HepG2 (cell line): Measurements from ENCODE around the gene ADM5. TPM values are rescaled to one million over a fixed set of nuclear protein-coding genes. Genes with fewer than 3 reads are reported as not detected.

Source experiments
- ADNP ChIP-seq: sonication (generic); formaldehyde crosslinking; IDR thresholded peaks from 2 replicates; pipeline ENCODE4 v1.4.0; 2020; ENCODE audit warnings: missing genetic modification reagents
- ARNT ChIP-seq: fragments of 450-650 bp; IDR thresholded peaks from 2 replicates; pipeline ENCODE4 v1.6.1; 2017
- FOXC1 ChIP-seq: sonication (generic); formaldehyde crosslinking; IDR thresholded peaks from 2 replicates; pipeline ENCODE4 v1.8.0; 2022; ENCODE audit warnings: mild to moderate bottlenecking, missing genetic modification reagents, borderline replicate concordance
- GZF1 ChIP-seq: sonication (generic); formaldehyde crosslinking; IDR thresholded peaks from 2 replicates; pipeline ENCODE4 v1.5.1; 2020; ENCODE audit warnings: mild to moderate bottlenecking, missing genetic modification reagents
- KDM3A ChIP-seq: IDR thresholded peaks from 2 replicates; pipeline ENCODE4 v1.6.1; 2018; ENCODE audit warnings: low read depth, missing compliant biosample characterization
- KDM5B ChIP-seq: sonication (generic); formaldehyde crosslinking; IDR thresholded peaks from 2 replicates; pipeline ENCODE4 v1.4.0; 2020; ENCODE audit warnings: missing genetic modification reagents, mild to moderate bottlenecking, borderline replicate concordance
- MAFK ChIP-seq, 2 experiments: IDR thresholded peaks in 1 of 2; conservative IDR thresholded peaks in 1 of 2; 2 replicates each; pipeline ENCODE4 v1.6.1; 2011; ENCODE audit warnings: improper control_type of control experiment in 2 of 2, low read length in 2 of 2
- MXI1 ChIP-seq: IDR thresholded peaks from 3 replicates; pipeline ENCODE4 v1.6.1; 2012; ENCODE audit warnings: low read depth, low read length, inconsistent platforms, borderline replicate concordance
- PHF20 ChIP-seq: sonication (generic); formaldehyde crosslinking; IDR thresholded peaks from 2 replicates; pipeline ENCODE4 v1.5.0; 2020; ENCODE audit warnings: mild to moderate bottlenecking, missing genetic modification reagents
- SNAPC2 ChIP-seq: sonication (generic); formaldehyde crosslinking; IDR thresholded peaks from 2 replicates; pipeline ENCODE4 v1.8.1; 2022; ENCODE audit warnings: mild to moderate bottlenecking, missing genetic modification reagents
- ZNF10 ChIP-seq: sonication (generic); formaldehyde crosslinking; IDR thresholded peaks from 2 replicates; pipeline ENCODE4 v1.4.0; 2020; ENCODE audit warnings: mild to moderate bottlenecking, low read depth, missing genetic modification reagents, borderline replicate concordance
- ZNF234 ChIP-seq: sonication (generic); formaldehyde crosslinking; conservative IDR thresholded peaks from 2 replicates; pipeline ENCODE4 v1.5.1; 2020; ENCODE audit warnings: mild to moderate bottlenecking, missing genetic modification reagents
- ZNF251 ChIP-seq: sonication (generic); formaldehyde crosslinking; IDR thresholded peaks from 2 replicates; pipeline ENCODE4 v1.9.0; 2021; ENCODE audit warnings: mild to moderate bottlenecking, missing genetic modification reagents
- ZNF253 ChIP-seq: sonication (generic); formaldehyde crosslinking; IDR thresholded peaks from 2 replicates; pipeline ENCODE4 v1.8.0; 2022; ENCODE audit warnings: mild to moderate bottlenecking, missing genetic modification reagents, borderline replicate concordance
- ZNF326 ChIP-seq: sonication (generic); formaldehyde crosslinking; IDR thresholded peaks from 2 replicates; pipeline ENCODE4 v1.4.0; 2020; ENCODE audit warnings: missing genetic modification reagents, borderline replicate concordance
- ZNF577 ChIP-seq: sonication (generic); formaldehyde crosslinking; IDR thresholded peaks from 2 replicates; pipeline ENCODE4 v1.4.0; 2020; ENCODE audit warnings: mild to moderate bottlenecking, low read depth, missing genetic modification reagents, borderline replicate concordance
- ZNF644 ChIP-seq: IDR thresholded peaks from 2 replicates; pipeline ENCODE4 v1.6.1; 2016; ENCODE audit warnings: low read depth
- ZSCAN12 ChIP-seq: sonication (generic); formaldehyde crosslinking; IDR thresholded peaks from 2 replicates; pipeline ENCODE4 v1.9.0; 2021; ENCODE audit warnings: mild to moderate bottlenecking, missing genetic modification reagents
- polyA plus RNA-seq, 8 experiments: library from polyadenylated mRNA; depleted of rRNA in 3 of 8; stranded (reverse) in 7 of 8; unstranded in 1 of 8; fragments of >200 nt; fragmentation: Illumina TruSeq in 4 of 8; extraction: Trizol in 4 of 8; gene quantifications; 2 replicates each; pipeline versions ENCODE4 v1.2.1 to v1.2.3, GENCODE V29; 2011 to 2016; ENCODE audit warnings: low read depth in 4 of 8, missing spikeins in 1 of 8, mixed read lengths in 1 of 8; ENCODE audit not compliant: insufficient read depth in 1 of 8
- total RNA-seq, 5 experiments: library from RNA; depleted of rRNA; stranded (reverse); fragments of >200 nt; fragmentation: Illumina TruSeq; extraction: Trizol; gene quantifications; 2 replicates each; pipeline ENCODE4 v1.2.3, GENCODE V29; 2016; ENCODE audit warnings: low read depth in 1 of 5
- TF ChIP-seq, protein P1 (sequence below): sonication (generic); formaldehyde crosslinking; IDR thresholded peaks from 2 replicates; pipeline ENCODE4 v1.5.1; 2020; ENCODE audit warnings: mild to moderate bottlenecking, missing genetic modification reagents, moderate library complexity
- TF ChIP-seq, protein P2 (sequence below): sonication (generic); formaldehyde crosslinking; IDR thresholded peaks from 2 replicates; pipeline ENCODE4 v1.4.0; 2020; ENCODE audit warnings: missing genetic modification reagents
- TF ChIP-seq, protein P3 (sequence below): sonication (generic); formaldehyde crosslinking; IDR thresholded peaks from 2 replicates; pipeline ENCODE4 v1.4.0; 2020; ENCODE audit warnings: mild to moderate bottlenecking, missing genetic modification reagents
- TF ChIP-seq, protein P4 (sequence below): IDR thresholded peaks from 2 replicates; pipeline ENCODE4 v1.6.1; 2016
- TF ChIP-seq, protein P5 (sequence below): sonication (generic); formaldehyde crosslinking; IDR thresholded peaks from 2 replicates; pipeline ENCODE4 v1.5.0; 2020; ENCODE audit warnings: missing genetic modification reagents, mild to moderate bottlenecking, borderline replicate concordance

Gene ADM5
- total and polyA plus RNA-seq, 2 of the 13 experiments (the other 11 are each of a cell fraction or from before 2014, with no cell fraction given), result 2.7 to 4.1 TPM

DNA sequence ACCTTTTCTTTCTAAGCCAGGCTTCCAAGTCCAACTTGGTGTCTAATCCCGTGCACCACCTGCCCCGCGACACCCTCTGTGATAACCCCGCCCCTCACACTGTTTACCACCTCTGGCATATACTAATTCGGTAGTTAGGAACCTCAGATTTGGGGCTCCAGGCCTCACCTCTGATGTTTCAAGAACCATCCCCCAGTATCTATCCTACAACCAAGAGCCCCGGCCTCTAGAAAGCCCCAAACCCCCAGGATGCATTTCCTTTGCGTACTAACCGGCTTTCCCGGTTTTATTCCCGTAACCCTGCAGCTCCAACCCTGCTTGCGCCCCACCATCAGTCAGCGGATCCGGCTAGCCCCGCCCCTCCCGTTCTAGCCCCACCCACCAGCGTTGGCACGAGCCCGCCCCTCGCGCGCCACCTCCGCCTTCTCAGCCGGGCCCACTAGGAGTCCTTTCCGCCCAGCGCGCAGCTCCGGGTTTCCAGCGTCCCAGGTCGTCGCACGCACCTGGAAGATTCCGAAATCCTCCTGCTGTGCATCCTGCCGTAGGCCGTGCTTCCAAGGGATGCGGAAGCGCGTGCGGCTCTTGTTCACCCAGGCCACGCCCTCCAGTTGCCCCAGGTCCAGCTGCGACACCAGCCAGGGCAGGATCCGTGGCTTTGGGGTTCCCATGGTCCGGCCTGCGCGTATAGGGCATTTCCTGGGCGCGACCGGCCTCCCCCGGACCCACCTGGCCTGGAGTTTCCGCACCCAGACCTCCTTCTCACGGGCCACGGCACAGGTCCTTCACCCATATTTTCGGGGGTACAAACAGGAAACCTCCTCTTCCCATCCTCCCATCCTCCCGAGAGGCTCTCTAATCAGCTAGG, 25.0 kb upstream of the ADM5 start (continued):
- TF ChIP-seq ZNF234 (CRISPR knock-in tag) (no peak), ZNF10 (CRISPR knock-in tag) (no peak), ADNP (CRISPR knock-in tag) (no peak), SNAPC2 (CRISPR knock-in tag) (no peak), ZNF326 (CRISPR knock-in tag) (no peak), ZNF251 (CRISPR knock-in tag) (no peak), KDM3A (CRISPR knock-in tag) (no peak), KDM5B (CRISPR knock-in tag) (peak; percentile 29), ZNF253 (CRISPR knock-in tag) (no peak), ZSCAN12 (CRISPR knock-in tag) (peak; percentile 27; the same call in 1 of the 2 replicates), GZF1 (CRISPR knock-in tag) (no peak), PHF20 (CRISPR knock-in tag) (peak; percentile 32; the same call in 1 of the 2 replicates), ZNF644 (CRISPR knock-in tag) (no peak), FOXC1 (CRISPR knock-in tag) (peak; percentile 31; the same call in 1 of the 2 replicates), MAFK (conservative IDR thresholded peaks at IDR 0.05 in 1 of 2, IDR thresholded peaks at IDR 0.05 in 1 of 2; ENCODE audit: low read length in 2 of 2) (no peak), MXI1 (no peak; the same call in 2 of the 3 replicates), ZNF577 (CRISPR knock-in tag) (no peak), ARNT (no peak)
- TF ChIP-seq, protein P1, sequence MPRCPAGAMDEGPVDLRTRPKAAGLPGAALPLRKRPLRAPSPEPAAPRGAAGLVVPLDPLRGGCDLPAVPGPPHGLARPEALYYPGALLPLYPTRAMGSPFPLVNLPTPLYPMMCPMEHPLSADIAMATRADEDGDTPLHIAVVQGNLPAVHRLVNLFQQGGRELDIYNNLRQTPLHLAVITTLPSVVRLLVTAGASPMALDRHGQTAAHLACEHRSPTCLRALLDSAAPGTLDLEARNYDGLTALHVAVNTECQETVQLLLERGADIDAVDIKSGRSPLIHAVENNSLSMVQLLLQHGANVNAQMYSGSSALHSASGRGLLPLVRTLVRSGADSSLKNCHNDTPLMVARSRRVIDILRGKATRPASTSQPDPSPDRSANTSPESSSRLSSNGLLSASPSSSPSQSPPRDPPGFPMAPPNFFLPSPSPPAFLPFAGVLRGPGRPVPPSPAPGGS, result no peak; the same call in 1 of the 2 replicates
- TF ChIP-seq, protein P2, sequence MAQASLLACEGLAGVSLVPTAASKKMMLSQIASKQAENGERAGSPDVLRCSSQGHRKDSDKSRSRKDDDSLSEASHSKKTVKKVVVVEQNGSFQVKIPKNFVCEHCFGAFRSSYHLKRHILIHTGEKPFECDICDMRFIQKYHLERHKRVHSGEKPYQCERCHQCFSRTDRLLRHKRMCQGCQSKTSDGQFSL (CRISPR knock-in tag), result no peak
- TF ChIP-seq, protein P3, sequence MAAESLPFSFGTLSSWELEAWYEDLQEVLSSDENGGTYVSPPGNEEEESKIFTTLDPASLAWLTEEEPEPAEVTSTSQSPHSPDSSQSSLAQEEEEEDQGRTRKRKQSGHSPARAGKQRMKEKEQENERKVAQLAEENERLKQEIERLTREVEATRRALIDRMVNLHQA (CRISPR knock-in tag), result no peak
- TF ChIP-seq, protein P4, sequence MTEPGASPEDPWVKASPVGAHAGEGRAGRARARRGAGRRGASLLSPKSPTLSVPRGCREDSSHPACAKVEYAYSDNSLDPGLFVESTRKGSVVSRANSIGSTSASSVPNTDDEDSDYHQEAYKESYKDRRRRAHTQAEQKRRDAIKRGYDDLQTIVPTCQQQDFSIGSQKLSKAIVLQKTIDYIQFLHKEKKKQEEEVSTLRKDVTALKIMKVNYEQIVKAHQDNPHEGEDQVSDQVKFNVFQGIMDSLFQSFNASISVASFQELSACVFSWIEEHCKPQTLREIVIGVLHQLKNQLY (CRISPR knock-in tag), result no peak
- TF ChIP-seq, protein P5, sequence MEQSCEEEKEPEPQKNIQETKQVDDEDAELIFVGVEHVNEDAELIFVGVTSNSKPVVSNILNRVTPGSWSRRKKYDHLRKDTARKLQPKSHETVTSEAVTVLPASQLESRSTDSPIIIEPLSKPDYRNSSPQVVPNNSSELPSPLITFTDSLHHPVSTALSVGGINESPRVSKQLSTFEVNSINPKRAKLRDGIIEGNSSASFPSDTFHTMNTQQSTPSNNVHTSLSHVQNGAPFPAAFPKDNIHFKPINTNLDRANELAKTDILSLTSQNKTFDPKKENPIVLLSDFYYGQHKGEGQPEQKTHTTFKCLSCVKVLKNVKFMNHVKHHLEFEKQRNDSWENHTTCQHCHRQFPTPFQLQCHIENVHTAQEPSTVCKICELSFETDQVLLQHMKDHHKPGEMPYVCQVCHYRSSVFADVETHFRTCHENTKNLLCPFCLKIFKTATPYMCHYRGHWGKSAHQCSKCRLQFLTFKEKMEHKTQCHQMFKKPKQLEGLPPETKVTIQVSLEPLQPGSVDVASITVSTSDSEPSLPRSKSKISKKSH, result peak; percentile 64; the same call in 1 of the 2 replicates
